Tibial nerve (tissue), 4 donors: ENCODE measurements around the gene CDKN2B. TPM values are rescaled to one million over a fixed set of nuclear protein-coding genes. Genes with fewer than 3 reads are reported as not detected.

Experiments
- DNase-seq, 2 donors: peaks; one replicate each; pipeline ENCODE4 v3.0.0-alpha.2; 2019; ENCODE audit warnings: low spot score in 2 of 2
- H3K27ac ChIP-seq, 4 donors: fragments of 200-600 bp; sonication (generic) in 3 of 4; one replicate each; pipeline ENCODE4 v1.5.1; 2017 to 2019; ENCODE audit warnings: mild to moderate bottlenecking in 1 of 4
- H3K27me3 ChIP-seq, 2 donors: fragments of 200-600 bp; sonication (generic) in 1 of 2; one replicate each; pipeline versions ENCODE4 v1.5.1 to v1.6.0; 2017 to 2019
- H3K36me3 ChIP-seq, 3 donors: fragments of 200-600 bp; sonication (generic); one replicate each; pipeline ENCODE4 v1.5.1; 2018 to 2019
- H3K4me1 ChIP-seq, 4 donors: fragments of 200-600 bp; sonication (generic) in 3 of 4; one replicate each; pipeline ENCODE4 v1.5.1; 2017 to 2019
- H3K4me3 ChIP-seq, 4 donors: fragments of 200-600 bp; sonication (generic) in 3 of 4; one replicate each; pipeline ENCODE4 v1.5.1; 2017 to 2019; ENCODE audit warnings: mild to moderate bottlenecking in 1 of 4, moderate library complexity in 1 of 4
- H3K9me3 ChIP-seq, 4 donors: fragments of 200-600 bp; sonication (generic) in 3 of 4; one replicate each; pipeline ENCODE4 v1.5.1; 2017 to 2019
- CTCF ChIP-seq, 5 experiments: fragments of 200-600 bp in 3 of 5; fragments of 450-650 bp in 2 of 5; sonication (generic) in 3 of 5; IDR thresholded peaks; one replicate each; pipeline ENCODE4 v1.5.1; 2016 to 2019; ENCODE audit warnings: antibody characterized with exemption in 5 of 5, mild to moderate bottlenecking in 3 of 5, moderate library complexity in 2 of 5
- EP300 ChIP-seq, 2 donors: sonication (generic); formaldehyde crosslinking; IDR thresholded peaks; one replicate each; pipeline ENCODE4 v1.6.1; 2017; ENCODE audit warnings: antibody characterized with exemption in 2 of 2, mild to moderate bottlenecking in 1 of 2
- POLR2A ChIP-seq, 2 donors: fragments of 450-650 bp; IDR thresholded peaks; one replicate each; pipeline ENCODE4 v1.6.1; 2017; ENCODE audit warnings: antibody characterized with exemption in 2 of 2, mild to moderate bottlenecking in 2 of 2, moderate library complexity in 2 of 2
- WGBS, 2 donors: methylation state at CpG; one replicate each; pipeline ENCODE4 v1.1.5; 2018; 5-methylcytosine and 5-hydroxymethylcytosine counted together
- total RNA-seq, 4 donors: library from RNA; depleted of rRNA; stranded (reverse); fragments of >200 nt; gene quantifications; one replicate each; pipeline ENCODE4 v1.1.0, GENCODE V29; 2016

Gene CDKN2B
- total RNA-seq, 4 donors from 2014 or later, result 18.2 to 33.1 (median 27.6) TPM

- Histone ChIP-seq H3K4me1 (no peaks in the 10 kb centered on the region), H3K27me3 (no peaks in the 10 kb centered on the region), H3K36me3 (no peaks in the 10 kb centered on the region), H3K27ac (no peak overlapping the region), H3K9me3 (no peaks in the 10 kb centered on the region), H3K4me3 (no peak overlapping the region)
- DNase-seq, result no peak
- TF ChIP-seq POLR2A (IDR thresholded peaks at IDR 0.05) (no peak), CTCF (IDR thresholded peaks at IDR 0.05) (no peak), EP300 (IDR thresholded peaks at IDR 0.05) (no peak)
These were observed 19.3 kb upstream of the CDKN2B start for GRCh38 chr9:22028394-22028793.

- H3K9me3 ChIP-seq, result no peaks in the 10 kb centered on the region
- H3K27ac ChIP-seq, result no peak overlapping the region
- no peaks in the 10 kb centered on the region for H3K4me1 ChIP-seq
- DNase-seq, result no peak
- no peak for TF ChIP-seq POLR2A (IDR thresholded peaks at IDR 0.05)
- TF ChIP-seq CTCF (IDR thresholded peaks at IDR 0.05), result no peak
- no peak for TF ChIP-seq EP300 (IDR thresholded peaks at IDR 0.05)
- no peak overlapping the region for H3K4me3 ChIP-seq
- no peaks in the 10 kb centered on the region for H3K27me3 ChIP-seq
- no peaks in the 10 kb centered on the region for H3K36me3 ChIP-seq
- WGBS, 2 donors, result 53 to 66% methylated on average over 6 of the region's 6 CpGs
These were observed 17.6 kb upstream of the CDKN2B start for GRCh38 chr9:22026696-22027095.

GRCh38 chr9:22022396-22022795 is 13.3 kb upstream of the CDKN2B start:
- H3K27ac ChIP-seq, result no peak overlapping the region
- no peak overlapping the region for H3K4me3 ChIP-seq
- no peaks in the 10 kb centered on the region for H3K4me1 ChIP-seq
- TF ChIP-seq CTCF (IDR thresholded peaks at IDR 0.05) (no peak), POLR2A (IDR thresholded peaks at IDR 0.05) (no peak), EP300 (IDR thresholded peaks at IDR 0.05) (no peak)
- peaks cover 0 to 11% (median 0%) of the 10 kb centered on the region in 4 donors for H3K9me3 ChIP-seq
- 98 to 99% methylated on average over 3 of the region's 3 CpGs for WGBS, 2 donors
- H3K27me3 ChIP-seq, result no peaks in the 10 kb centered on the region
- DNase-seq, result no peak
- H3K36me3 ChIP-seq, result no peaks in the 10 kb centered on the region

- H3K36me3 ChIP-seq, result no peaks in the 10 kb centered on the region
- peaks cover 0 to 25% (median 4%) of the 10 kb centered on the region in 4 donors for H3K4me1 ChIP-seq
- H3K4me3 ChIP-seq, result no peak overlapping the region
- 22 to 23% methylated on average over 13 of the region's 13 CpGs for WGBS, 2 donors
- H3K27me3 ChIP-seq, result peaks cover 0 to 10% of the 10 kb centered on the region in 2 donors
- no peaks in the 10 kb centered on the region for H3K9me3 ChIP-seq
- H3K27ac ChIP-seq, result no peak overlapping the region
- no peak for DNase-seq
- TF ChIP-seq CTCF (IDR thresholded peaks at IDR 0.05), result no peak
- TF ChIP-seq EP300 (IDR thresholded peaks at IDR 0.05), result no peak
- TF ChIP-seq POLR2A (IDR thresholded peaks at IDR 0.05), result no peak
These were observed 1.9 kb upstream of the CDKN2B start for GRCh38 chr9:22010866-22011625.

GRCh38 chr9:22009506-22009867 is 382 bp upstream of the CDKN2B start:
- 5 to 6% methylated on average over 5 to 6 of the region's 6 CpGs for WGBS, 2 donors
- Histone ChIP-seq H3K4me1 (peaks cover 0 to 33% (median 4%) of the 10 kb centered on the region in 4 donors), H3K27me3 (peaks cover 0 to 26% of the 10 kb centered on the region in 2 donors), H3K4me3 (peak overlapping the region; percentile 54 to 81 (median 62)), H3K36me3 (peaks cover 0 to 8% (median 0%) of the 10 kb centered on the region in 3 donors), H3K9me3 (no peaks in the 10 kb centered on the region), H3K27ac (peak overlapping the region in 3 of 4 donors; percentile 59 to 86 (median 77))
- DNase-seq, result no peak
- no peak for TF ChIP-seq CTCF (IDR thresholded peaks at IDR 0.05)
- TF ChIP-seq POLR2A (IDR thresholded peaks at IDR 0.05), result no peak
- TF ChIP-seq EP300 (IDR thresholded peaks at IDR 0.05), result peak in 1 of 2 donors; percentile 55
